ENCODE results near the gene NCOA1.

DNA sequence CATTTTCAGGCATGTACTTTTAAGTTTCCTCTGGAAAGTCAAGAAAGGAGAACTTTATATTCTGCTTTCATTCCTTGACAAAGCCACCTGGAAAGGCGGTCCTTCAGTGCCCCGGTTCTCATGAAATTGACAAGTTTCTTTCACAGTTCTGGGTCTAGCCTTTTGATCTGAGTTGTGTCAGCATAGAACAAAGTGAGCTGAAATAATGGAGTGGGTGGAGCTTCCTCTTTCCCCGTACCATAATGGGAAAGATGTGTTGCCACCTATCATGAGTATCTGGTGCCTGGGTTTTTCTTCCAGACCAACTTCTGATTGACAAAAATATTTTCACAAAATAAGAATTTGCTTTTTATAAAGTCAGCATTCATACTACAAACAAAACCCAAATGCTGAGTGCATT lies 252.9 kb downstream of the NCOA1 start:
- TF ChIP-seq ELF1 (IDR thresholded peaks at IDR 0.05) = no peak
- TF ChIP-seq, protein P1, sequence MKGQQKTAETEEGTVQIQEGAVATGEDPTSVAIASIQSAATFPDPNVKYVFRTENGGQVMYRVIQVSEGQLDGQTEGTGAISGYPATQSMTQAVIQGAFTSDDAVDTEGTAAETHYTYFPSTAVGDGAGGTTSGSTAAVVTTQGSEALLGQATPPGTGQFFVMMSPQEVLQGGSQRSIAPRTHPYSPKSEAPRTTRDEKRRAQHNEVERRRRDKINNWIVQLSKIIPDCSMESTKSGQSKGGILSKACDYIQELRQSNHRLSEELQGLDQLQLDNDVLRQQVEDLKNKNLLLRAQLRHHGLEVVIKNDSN (IDR thresholded peaks at IDR 0.05; ENCODE audit: borderline replicate concordance, low read depth) = no peak
- TF ChIP-seq POLR2AphosphoS5 (IDR thresholded peaks at IDR 0.05; ENCODE audit: low read depth, low read length) = no peak
- TF ChIP-seq, protein P2, sequence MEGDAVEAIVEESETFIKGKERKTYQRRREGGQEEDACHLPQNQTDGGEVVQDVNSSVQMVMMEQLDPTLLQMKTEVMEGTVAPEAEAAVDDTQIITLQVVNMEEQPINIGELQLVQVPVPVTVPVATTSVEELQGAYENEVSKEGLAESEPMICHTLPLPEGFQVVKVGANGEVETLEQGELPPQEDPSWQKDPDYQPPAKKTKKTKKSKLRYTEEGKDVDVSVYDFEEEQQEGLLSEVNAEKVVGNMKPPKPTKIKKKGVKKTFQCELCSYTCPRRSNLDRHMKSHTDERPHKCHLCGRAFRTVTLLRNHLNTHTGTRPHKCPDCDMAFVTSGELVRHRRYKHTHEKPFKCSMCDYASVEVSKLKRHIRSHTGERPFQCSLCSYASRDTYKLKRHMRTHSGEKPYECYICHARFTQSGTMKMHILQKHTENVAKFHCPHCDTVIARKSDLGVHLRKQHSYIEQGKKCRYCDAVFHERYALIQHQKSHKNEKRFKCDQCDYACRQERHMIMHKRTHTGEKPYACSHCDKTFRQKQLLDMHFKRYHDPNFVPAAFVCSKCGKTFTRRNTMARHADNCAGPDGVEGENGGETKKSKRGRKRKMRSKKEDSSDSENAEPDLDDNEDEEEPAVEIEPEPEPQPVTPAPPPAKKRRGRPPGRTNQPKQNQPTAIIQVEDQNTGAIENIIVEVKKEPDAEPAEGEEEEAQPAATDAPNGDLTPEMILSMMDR (IDR thresholded peaks at IDR 0.05) = no peak
- no peak for TF ChIP-seq SIN3A (IDR thresholded peaks at IDR 0.05; ENCODE audit: borderline replicate concordance, low read depth, low read length)
